ENCODE measurements around the gene FFAR2.

FFAR2 gene

DNA sequence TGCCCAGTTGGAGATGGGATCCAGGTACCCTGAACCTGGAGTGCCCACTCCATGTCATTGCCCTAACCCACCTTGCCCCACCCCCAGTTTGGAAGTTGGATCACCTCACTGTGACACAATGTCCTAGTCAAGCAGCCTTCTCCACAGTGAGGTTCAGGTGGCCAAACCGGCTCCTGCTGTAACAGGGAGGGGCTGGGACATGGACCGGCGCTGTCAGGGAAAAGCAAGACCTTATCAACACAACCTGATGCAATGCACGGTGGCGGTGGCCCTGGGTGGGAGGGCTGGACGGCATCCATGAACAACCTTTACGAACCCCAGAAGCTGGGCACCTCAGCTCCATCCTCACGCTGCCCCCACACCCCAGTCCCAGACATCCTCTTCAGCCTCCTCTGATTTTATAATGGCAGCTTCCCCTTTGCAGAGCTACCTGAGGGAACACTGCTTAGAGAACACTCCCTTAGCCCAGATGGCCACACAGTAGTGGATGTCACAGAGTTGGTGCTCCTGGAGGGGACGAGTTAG is 43.8 kb downstream of the FFAR2 start:
- DNase-seq, result no peak

DNA sequence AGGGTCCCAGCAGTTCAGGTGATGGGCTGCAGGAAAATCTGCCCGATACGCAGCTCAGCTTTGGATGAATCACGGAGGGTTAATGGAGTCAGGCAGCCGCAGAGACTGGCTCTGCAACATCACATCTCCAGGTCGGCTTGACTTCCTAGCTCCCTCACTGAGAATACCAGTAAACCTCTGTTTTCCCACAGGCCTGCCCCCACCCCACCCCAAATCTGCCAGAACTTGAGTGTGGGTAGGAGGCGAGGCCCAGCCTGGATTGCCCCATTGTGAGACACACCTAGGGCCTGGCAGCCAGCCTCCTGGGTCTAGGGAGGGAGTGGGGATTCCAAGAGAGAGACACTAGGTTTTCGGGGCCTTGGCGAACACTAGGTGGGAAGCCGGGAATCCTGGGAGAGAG is 45.9 kb downstream of the FFAR2 start:
- DNase-seq, result no peak

DNA sequence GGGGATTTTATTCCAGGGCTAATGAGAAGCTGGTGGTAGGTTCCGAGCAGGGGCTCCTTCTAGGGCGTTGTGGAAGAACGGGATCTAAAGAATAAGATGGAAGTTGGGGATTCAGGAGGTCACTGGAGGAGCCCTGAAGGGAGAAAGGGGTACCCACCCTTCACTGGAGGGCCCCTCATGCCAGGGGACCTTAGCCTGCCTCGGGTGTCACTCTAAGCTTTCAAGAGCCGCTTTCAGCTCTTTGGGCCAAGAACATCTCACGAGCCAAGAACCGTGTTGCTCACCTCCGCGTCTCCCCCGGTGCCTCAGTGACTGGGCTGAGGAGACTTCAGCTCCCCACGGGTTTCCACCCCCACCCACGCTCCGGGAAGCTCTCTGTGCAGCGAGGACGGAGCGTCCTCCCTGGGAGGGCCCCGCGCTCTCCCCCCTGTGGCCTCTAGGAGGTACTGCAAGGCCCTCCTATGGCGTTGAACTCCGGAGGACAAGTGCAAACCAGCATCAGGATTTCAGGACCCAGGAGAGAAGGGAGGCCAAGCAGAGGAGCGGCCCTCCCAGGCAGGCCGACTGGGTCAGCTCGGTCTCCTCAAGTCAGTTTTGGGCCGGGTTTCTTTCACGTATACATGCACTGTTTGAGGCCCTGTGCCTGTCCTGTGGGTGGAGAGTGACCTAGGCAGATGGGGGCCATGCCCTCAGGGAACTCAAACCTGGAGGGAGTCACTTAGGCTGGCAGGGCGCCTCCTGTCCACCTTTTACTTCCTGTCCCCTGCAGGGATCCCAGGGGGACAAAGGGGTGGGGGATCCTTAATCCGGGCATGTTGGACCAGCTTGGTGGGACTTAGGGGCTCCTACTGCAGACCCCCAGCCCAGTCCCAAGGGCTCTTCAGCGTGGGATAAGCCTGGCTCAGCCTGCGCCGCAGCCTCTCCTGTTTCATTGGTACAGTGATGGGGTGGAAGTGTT is 47.3 kb downstream of the FFAR2 start:
- peak; percentile 51 for DNase-seq

DNA sequence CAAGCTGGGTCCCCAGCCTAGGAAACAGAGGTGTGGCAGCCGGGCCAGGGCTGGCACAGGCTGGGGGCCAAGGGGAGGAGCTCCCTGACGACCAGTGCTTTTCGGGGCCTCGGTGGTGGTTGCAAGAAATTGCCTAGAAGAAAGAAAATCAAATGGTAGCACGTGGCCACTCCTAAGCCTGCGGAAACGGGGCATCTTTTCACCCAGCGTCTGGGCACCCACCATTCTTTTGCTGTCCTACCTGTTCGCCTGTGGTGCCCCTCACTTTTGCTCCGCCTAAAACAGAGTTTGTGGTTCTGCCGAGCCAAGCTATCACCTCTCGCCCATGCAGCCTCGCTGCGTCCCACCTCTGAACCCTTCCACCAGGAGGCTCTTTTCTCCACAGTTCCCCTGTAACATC is 49.3 kb downstream of the FFAR2 start:
- DNase-seq, result no peak

DNA sequence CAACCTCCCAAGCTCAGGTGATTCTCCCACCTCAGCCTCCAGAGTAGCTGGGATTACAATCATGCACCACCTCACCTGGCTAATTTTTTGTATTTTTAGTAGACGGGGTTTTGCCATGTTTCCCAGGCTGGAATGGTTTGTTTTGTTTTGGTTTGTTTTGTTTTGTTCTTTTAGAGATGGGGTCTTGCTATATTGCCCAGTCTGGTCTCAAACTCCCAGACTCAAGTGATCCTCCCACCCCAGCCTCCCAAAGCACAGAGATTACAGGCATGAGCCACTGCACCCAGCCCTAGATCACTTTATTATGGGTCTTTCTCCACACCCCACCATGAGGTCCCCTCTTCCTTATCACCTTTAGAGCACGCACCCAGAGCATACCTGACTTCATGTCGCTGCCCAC is 50.2 kb downstream of the FFAR2 start:
- no peak for DNase-seq

DNA sequence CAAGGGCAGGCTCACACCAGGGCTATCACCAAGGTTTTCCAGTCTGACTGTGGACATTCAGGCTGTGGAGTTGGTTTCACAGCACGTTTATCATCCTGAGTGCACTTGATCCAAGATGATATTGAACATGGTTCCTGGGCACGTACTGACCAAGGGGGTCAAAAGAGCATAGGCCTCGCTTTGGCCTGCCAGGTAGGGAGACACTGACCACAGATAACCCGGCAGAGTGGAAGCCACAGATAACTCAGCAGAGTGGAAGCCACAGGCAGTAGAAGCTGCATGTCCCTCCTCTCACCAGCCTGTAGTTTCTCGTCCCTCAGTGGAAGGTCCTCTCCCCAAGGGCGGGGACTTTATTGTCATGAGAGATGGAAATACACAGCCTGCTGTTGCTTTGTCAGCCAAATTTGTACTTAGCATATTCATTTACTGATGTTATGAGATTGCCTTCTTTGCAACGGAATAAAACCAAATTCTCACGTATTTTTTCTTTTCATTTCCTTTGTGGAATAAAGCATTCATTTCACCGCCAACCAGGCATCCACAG is 51.0 kb downstream of the FFAR2 start:
- no peak for DNase-seq

DNA sequence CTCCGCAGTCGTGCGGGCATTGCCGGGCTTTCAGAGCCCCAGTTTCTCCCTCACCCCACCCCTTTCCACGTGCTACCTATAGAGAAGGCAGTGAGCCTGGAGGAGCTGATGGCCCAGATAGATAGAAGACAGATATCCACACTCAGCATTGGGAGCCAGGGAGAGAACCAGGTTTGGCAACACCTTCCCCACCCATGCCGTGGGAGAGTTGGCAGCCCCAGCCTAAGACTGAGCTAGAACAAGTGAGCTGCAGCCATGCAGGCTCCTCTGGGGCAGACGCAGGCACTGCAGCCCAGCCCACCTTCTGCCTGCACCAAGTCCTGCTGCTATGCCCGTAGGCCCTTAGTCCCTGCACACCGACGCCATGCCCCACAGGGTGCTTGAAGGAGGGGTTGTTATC is 52.6 kb downstream of the FFAR2 start:
- DNase-seq, result no peak
